Activated CD4-positive, alpha-beta T cell treated with anti-CD3 and anti-CD28 coated beads, Interleukin-2, amount 50 U/mL, for 1 hour (primary cell): ENCODE measurements around the gene PFN4.
"Not testable (repeated sequence)": the region's sequence is repeated elsewhere in the genome, so short reads cannot be mapped to it uniquely, and the experiment has no call there.

Experiments
- DNase-seq: peaks from one replicate; pipeline ENCODE4 v3.0.0-alpha.2; 2020

PFN4 gene

DNA sequence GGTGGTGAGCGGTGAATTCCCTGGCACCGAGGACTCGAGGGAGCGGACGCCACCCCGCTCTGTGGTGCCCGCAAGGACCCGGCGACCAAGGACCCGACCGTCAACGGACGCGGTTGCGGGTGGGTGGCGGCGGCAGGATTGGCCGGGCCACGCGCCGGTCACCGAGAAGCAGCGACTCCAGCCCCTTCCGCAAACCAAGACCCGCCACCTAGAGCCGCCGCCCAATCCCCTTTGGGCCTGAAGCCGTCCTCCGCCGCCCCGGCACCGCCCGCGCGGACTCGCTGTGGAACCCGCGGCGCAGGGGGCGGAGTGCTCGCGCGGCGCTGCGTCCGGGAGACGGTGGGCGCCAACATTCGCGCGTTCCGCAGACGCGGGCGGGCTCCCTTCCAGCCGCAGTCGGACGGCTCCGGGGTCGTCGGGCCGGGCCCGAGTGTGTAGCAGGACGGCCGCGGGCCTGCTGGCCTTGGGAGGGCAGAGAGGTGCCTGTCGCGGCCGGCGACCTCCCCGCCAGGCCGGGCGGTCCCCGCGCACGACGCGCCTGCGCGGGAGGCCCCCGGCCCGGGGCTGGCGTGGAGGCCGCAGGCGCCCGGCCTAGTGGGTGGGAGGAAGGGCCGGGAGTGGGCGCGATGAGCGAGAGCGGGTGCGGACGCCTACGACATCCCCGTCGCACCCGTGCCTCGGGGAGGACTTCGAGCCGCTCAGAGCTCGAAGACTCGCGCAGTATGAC, at the start of gene PFN4, which contains the start of gene FAM228B:
Gene PFN4, minus strand, starts transcription at position 140 of the 727 bp plus-strand sequence. CDS start 799 bp downstream, outside the sequence.
Gene FAM228B, plus strand, starts transcription at position 275 of the 727 bp plus-strand sequence. CDS start 893 bp downstream, outside the sequence.
- peak; percentile 42 for DNase-seq

- no peak for DNase-seq
Observed at GRCh38 chr2:24169023-24169422, 45.9 kb upstream of the PFN4 start.

DNA sequence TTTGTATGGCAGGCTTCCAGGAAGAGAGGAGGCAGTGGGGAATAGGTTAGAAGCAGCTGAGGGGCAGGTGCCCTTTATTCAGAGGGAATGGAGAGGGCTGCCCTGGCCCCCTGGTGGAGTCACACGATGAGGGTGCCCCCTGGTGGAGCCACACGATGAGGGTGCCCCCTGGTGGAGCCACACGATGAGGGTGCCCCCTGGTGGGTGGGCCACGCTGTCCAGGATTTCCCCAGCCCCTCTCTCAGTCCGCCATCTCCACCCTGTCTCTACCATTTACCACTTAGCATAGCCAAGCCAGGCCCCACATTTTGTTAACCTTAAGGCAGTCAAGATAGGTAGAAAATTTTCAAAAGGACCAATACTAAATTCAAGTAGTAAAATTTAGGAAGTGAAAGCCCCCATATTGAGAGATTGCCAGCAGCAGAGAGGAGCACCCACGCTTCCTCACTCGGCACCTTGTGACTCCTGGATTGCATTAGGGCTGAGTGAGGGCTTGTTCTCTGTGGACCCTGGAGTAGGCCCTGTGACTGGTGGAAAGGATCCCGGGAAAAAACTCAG, 41.4 kb upstream of the PFN4 start:
- DNase-seq, result peak; percentile 14

- no peak for DNase-seq
Observed at GRCh38 chr2:24163601-24164000, 40.5 kb upstream of the PFN4 start.

DNA sequence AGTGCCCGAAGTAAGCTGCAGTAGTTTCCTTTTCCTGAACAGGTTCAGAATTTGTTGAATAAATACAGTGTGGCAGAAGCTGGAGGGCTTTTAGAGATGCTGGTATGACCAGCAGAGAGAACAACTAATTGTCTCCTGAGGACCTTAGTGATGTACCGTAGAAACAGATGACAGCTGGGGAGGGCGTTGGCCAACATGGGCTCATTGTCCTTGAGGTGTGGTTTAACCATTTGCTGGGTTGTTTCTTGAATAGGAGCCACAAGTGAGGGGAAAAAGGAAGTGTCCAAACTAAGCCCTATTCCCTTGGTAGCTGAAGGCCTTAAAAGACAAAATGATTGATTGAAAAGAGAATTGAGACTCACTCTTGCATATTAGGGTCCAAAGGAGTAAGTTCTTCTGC, 40.1 kb upstream of the PFN4 start:
- no peak for DNase-seq

DNA sequence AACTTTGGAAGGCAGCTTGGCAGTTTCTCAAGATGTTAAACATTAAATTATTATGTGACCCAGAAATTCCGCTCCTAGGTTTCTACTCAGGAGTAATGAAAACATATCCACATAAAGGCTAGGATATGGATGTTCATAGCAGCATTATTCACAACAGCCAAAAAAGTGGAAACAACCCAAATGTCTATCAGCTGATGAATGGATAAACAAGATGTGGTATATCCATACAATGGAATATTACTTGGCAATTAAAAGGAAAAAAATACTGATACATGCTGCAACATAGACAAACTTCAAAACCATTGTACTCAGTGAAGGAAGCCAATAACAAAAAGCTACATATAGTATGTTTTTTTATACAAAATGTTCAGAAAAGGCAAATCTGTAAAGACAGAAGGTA, 39.4 kb upstream of the PFN4 start:
- DNase-seq, result no peak

- no peak for DNase-seq
Observed at GRCh38 chr2:24160761-24161160, 37.6 kb upstream of the PFN4 start.

DNA sequence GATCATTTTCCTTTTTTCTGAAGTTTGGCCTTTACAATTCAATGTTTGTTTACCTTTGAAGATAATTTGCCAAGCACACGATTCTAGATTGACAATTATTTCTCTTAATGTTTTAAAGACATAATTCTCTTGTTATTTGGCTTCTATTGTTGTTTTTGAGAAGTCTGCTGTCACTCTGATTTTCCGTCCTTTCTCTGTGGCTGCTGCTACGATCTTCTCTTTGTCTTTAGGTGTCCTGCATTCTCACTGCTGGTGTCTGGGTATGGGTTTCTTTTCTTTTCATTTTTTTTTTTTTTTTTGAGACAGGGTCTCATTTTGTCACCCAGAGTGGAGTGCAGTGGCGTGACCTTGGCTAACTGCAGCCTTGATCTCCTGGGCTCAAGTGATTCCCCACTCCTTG, 36.6 kb upstream of the PFN4 start:
- DNase-seq, result no peak

- DNase-seq, result no peak
Observed at GRCh38 chr2:24158131-24158530, 35.0 kb upstream of the PFN4 start.

- DNase-seq, result no peak
Observed at GRCh38 chr2:24153478-24153877, 30.3 kb upstream of the PFN4 start.

DNA sequence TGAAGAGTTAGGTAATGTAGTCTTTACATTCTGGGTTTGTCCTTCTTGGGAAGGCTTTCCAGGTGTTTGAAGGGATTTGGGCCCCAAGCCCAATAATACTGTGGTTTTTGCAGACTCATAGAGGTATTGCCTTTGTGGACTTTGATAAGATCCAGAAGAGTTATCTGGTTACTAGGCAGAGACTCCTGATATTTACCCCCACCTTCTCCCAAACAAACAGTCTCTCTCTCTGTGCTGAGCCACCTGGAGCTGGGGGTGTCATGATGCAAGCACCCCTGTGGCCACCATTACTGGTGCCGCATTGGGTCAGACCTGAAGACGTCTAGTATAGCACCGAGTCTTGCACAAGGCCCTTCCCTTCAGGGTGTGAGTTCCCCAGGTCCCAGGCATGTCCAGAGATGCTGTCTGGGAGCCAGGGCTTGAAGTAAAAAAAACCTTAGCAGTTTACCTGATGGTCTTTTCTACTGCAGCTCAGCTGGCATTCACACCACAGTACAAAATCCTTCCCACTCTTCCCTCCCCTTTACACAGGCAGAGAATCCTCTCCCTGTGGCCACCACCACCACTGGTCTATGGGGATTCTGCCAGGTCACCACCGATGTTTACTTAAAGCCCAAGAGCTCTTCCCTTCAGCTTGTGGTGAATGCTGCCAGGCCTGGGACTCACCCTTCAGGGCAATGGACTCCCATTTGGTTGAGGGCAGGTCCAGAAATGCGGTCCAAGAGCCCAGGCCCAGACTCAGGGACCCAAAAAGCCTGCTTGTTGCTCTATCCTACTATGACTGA, 29.5 kb upstream of the PFN4 start:
- no peak for DNase-seq

DNA sequence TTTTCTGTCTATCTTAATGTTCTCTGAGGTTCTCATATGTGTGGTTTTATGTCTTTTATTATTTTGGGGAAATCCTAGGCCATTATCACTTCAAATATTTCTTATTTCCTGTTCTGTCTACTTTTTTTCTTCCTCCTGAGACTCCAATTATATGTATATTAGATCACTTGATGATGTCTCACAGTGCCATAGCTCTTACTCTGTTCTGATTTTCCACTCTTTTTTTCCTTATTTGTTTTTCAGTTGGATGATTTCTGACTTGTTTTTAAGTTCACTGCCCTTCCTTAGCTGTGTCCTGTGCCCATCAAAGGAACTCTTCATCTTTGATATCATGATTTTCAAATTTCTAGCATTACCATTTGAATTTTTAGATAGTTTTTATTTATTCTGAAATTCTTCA, 24.2 kb upstream of the PFN4 start:
- DNase-seq, result no peak

DNA sequence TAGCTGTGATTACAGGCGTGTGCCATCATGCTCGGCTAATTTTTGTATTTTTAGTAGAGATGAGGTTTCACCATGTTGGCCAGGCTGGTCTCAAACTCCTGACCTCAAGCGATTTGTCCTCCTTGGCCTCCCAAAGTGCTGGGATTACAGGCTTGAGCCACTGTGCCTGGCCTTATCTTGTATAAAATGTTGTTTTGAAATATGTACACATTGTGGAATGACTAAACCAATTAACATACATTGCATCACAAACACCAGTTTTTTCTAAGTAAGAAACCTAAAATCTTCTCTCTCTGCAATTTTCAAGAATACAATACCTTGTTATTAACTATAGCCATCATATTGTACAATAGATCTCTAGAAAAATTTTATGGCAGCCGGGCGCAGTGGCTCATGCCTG, 17.2 kb upstream of the PFN4 start:
- DNase-seq, result not testable (repeated sequence)

GRCh38 chr2:24132543-24132942, 9.4 kb upstream of the PFN4 start:
- DNase-seq, result no peak

- DNase-seq, result no peak
Observed at GRCh38 chr2:24125956-24126355, 2.8 kb upstream of the PFN4 start.

- no peak for DNase-seq
Observed at GRCh38 chr2:24123922-24124580, 917 bp upstream of the PFN4 start.

GRCh38 chr2:24122366-24123194, 554 bp downstream of the PFN4 start:
- DNase-seq, result no peak

DNA sequence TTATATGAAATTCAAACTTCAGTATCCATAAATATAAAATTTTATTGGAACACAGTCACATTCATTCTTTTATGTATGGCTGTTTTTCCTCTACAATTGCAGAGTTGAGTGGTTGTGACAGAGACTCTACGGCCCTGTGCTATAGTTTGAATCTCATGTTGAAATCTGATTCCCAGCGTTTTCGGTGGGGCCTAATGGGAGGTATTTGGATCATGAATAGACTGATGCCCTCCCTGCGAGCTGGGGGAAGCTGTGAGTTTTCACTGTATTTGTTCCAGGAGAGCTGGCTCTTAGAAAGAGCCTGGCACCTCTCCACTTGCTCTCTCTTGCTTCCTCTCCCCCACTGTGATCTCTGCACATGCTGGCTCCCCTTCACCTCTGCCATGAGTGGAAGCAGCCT, 1.7 kb downstream of the PFN4 start:
- no peak for DNase-seq

- DNase-seq, result no peak
Observed at GRCh38 chr2:24121066-24121465, 2.1 kb downstream of the PFN4 start.

- no peak for DNase-seq
Observed at GRCh38 chr2:24117902-24118301, 5.2 kb downstream of the PFN4 start.

DNA sequence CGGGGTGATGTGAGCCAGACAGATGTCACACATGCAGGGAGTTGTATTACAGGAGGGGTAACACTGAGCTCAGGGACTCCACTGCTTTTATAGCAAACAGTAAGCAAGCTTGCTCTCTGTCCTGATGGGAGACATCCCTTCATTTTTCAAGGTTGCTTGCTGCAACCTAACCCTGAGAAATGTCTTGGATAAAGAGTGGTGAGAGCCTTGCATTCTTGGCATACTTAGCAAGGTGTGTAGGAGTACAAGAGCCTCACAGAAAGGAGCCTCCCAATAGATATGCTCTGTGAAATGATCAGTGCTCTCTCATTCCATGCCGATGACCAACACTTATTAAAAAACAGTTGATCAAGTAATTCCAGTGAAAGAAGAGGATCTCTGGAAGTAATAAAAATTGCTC, 8.1 kb downstream of the PFN4 start:
- no peak for DNase-seq

- DNase-seq, result no peak
Observed at GRCh38 chr2:24111407-24111901, 11.7 kb downstream of the PFN4 start.
